A549 (cell line): ENCODE data around the gene MED19. TPM values are rescaled to one million over a fixed set of nuclear protein-coding genes. Genes with fewer than 3 reads are reported as not detected.

ENCODE experiments used
- ATAC-seq, 2 experiments: fragments of 200-7000 bp in 1 of 2; fragments of >200 bp in 1 of 2; cut with Nextera tagmentation in 1 of 2; cut with Tn5 transposase in 1 of 2; 3 replicates each; pipeline versions ENCODE4 v1.8.0 to v1.9.1; 2018 to 2020; ENCODE audit warnings: mild to moderate bottlenecking in 1 of 2, moderate library complexity in 1 of 2
- CTCF ChIA-PET: fragments of 300-600 bp; sonication (Branson Sonifier 250); formaldehyde crosslinking; extraction: SDS; loops from one replicate; lab custom pipeline; 2021; ENCODE audit warnings: antibody characterized with exemption, inconsistent platforms; lab: Yijun Ruan, JAX
- POLR2A ChIA-PET: fragments of 350-600 bp; formaldehyde crosslinking; extraction: SDS; loops from one replicate; lab custom pipeline; 2021; ENCODE audit warnings: antibody characterized with exemption, inconsistent platforms; lab: Yijun Ruan, JAX
- DNase-seq, 2 experiments: peaks; one replicate each; pipeline versions ENCODE4 v3.0.0 to v3.0.0-alpha.2; 2011 to 2016; ENCODE audit warnings: low read depth in 1 of 2, low spot score in 1 of 2
- FAIRE-seq: peaks from 2 replicates; lab custom pipeline; 2011; peaks lifted over from hg19 to GRCh38; lab: Jason Lieb, UNC
- H3K27ac ChIP-seq, 2 experiments: fragments of >200 bp; sonication (Bioruptor Twin); formaldehyde crosslinking; 3 replicates each; pipeline ENCODE4 v1.5.1; 2016 to 2017
- H3K4me1 ChIP-seq: fragments of >200 bp; sonication (Bioruptor Twin); formaldehyde crosslinking; 3 replicates; pipeline ENCODE4 v1.6.1; 2016
- H3K4me2 ChIP-seq: fragments of >200 bp; sonication (Bioruptor Twin); formaldehyde crosslinking; 3 replicates; pipeline ENCODE4 v1.6.1; 2016
- H3K4me3 ChIP-seq: fragments of >200 bp; sonication (Bioruptor Twin); formaldehyde crosslinking; 3 replicates; pipeline ENCODE4 v1.5.1; 2016
- H3K9me3 ChIP-seq: fragments of >200 bp; sonication (Bioruptor Twin); formaldehyde crosslinking; 3 replicates; pipeline ENCODE4 v1.6.1; 2016
- CBX2 ChIP-seq: fragments of 200-600 bp; sonication (generic); IDR thresholded peaks from 2 replicates; pipeline ENCODE4 v1.6.1; 2016; ENCODE audit warnings: low read depth, mild to moderate bottlenecking, borderline replicate concordance
- CBX8 ChIP-seq: fragments of 200-600 bp; sonication (generic); IDR thresholded peaks from 2 replicates; pipeline ENCODE4 v1.6.1; 2016
- CHD2 ChIP-seq: fragments of 150-350 bp; IDR thresholded peaks from 2 replicates; pipeline ENCODE4 v1.6.1; 2014; ENCODE audit warnings: low read length; ENCODE audit not compliant: partially characterized antibody
- FOSB ChIP-seq: fragments of 250-450 bp; sonication (Bioruptor Pico); IDR thresholded peaks from 2 replicates; pipeline ENCODE4 v1.5.0; 2020; ENCODE audit warnings: mild to moderate bottlenecking, moderate library complexity
- GATA3 ChIP-seq: IDR thresholded peaks from 2 replicates; pipeline ENCODE4 v1.6.1; 2012; ENCODE audit warnings: borderline replicate concordance
- HDAC2 ChIP-seq: fragments of 200-600 bp; sonication (generic); IDR thresholded peaks from 2 replicates; pipeline ENCODE4 v1.6.1; 2016
- HOXB13 ChIP-seq: fragments of 250-450 bp; sonication (Bioruptor Pico); IDR thresholded peaks from 2 replicates; pipeline ENCODE4 v1.5.0; 2020; ENCODE audit warnings: low read depth, mild to moderate bottlenecking, moderate library complexity
- HOXB5 ChIP-seq: fragments of 250-450 bp; sonication (Bioruptor Pico); IDR thresholded peaks from 2 replicates; pipeline ENCODE4 v1.5.0; 2020; ENCODE audit warnings: mild to moderate bottlenecking, moderate library complexity
- JUNB ChIP-seq: fragments of >200 bp; sonication (Bioruptor Twin); formaldehyde crosslinking; IDR thresholded peaks from 2 replicates; pipeline ENCODE4 v1.6.1; 2016
- KDM5A ChIP-seq: fragments of 200-600 bp; sonication (generic); IDR thresholded peaks from 2 replicates; pipeline ENCODE4 v1.6.1; 2016; ENCODE audit warnings: antibody characterized with exemption, mild to moderate bottlenecking
- MAZ ChIP-seq: fragments of 150-350 bp; IDR thresholded peaks from 2 replicates; pipeline ENCODE4 v1.6.1; 2014; ENCODE audit warnings: antibody characterized with exemption, low read depth, low read length, borderline replicate concordance
- MYC ChIP-seq: IDR thresholded peaks from 2 replicates; pipeline ENCODE4 v1.6.1; 2012; ENCODE audit warnings: mild to moderate bottlenecking, inconsistent platforms, low read length, improper control_type of control experiment, borderline replicate concordance
- NFE2L2 ChIP-seq: fragments of 150-350 bp; conservative IDR thresholded peaks from 2 replicates; pipeline ENCODE4 v1.6.1; 2014; ENCODE audit warnings: low read length
- NR3C1 ChIP-seq: fragments of >200 bp; sonication (Bioruptor Twin); formaldehyde crosslinking; IDR thresholded peaks from 3 replicates; pipeline ENCODE4 v1.6.1; 2017
- PHF8 ChIP-seq: fragments of 200-600 bp; sonication (generic); IDR thresholded peaks from 2 replicates; pipeline ENCODE4 v1.6.1; 2016; ENCODE audit warnings: low read depth, mild to moderate bottlenecking, antibody characterized with exemption, moderate library complexity, borderline replicate concordance
- POLR2A ChIP-seq: IDR thresholded peaks from 2 replicates; pipeline ENCODE4 v1.6.1; 2012; ENCODE audit warnings: mild to moderate bottlenecking, low read length
- POLR2AphosphoS2 ChIP-seq: conservative IDR thresholded peaks from 2 replicates; pipeline ENCODE4 v1.6.1; 2012; ENCODE audit warnings: low read length, improper control_type of control experiment, inconsistent platforms
- RARB ChIP-seq: fragments of 250-450 bp; sonication (Bioruptor Pico); IDR thresholded peaks from 2 replicates; pipeline ENCODE4 v1.8.0; 2021; ENCODE audit warnings: mild to moderate bottlenecking, moderate library complexity
- RFX5 ChIP-seq: fragments of 450-650 bp; IDR thresholded peaks from 2 replicates; pipeline ENCODE4 v1.7.1; 2014; ENCODE audit warnings: antibody characterized with exemption, mild to moderate bottlenecking, moderate library complexity
- SMC3 ChIP-seq: fragments of >200 bp; sonication (Bioruptor Twin); formaldehyde crosslinking; IDR thresholded peaks from 3 replicates; pipeline ENCODE4 v1.6.1; 2018; ENCODE audit warnings: inconsistent platforms
- TFCP2L1 ChIP-seq: fragments of 250-450 bp; sonication (Bioruptor Pico); IDR thresholded peaks from 2 replicates; pipeline ENCODE4 v1.5.0; 2021; ENCODE audit warnings: mild to moderate bottlenecking
- TP53 ChIP-seq: fragments of 250-450 bp; sonication (Bioruptor Pico); IDR thresholded peaks from 2 replicates; pipeline ENCODE4 v1.5.0; 2021; ENCODE audit warnings: mild to moderate bottlenecking, moderate library complexity
- ZC3H11A ChIP-seq: fragments of 450-650 bp; IDR thresholded peaks from 2 replicates; pipeline ENCODE4 v1.6.1; 2014; ENCODE audit warnings: antibody characterized with exemption, mild to moderate bottlenecking
- ZFP36 ChIP-seq: fragments of 450-650 bp; IDR thresholded peaks from 2 replicates; pipeline ENCODE4 v1.6.1; 2014; ENCODE audit warnings: borderline replicate concordance; ENCODE audit not compliant: partially characterized antibody
- ZSCAN20 ChIP-seq: fragments of 250-450 bp; sonication (Bioruptor Pico); IDR thresholded peaks from 2 replicates; pipeline ENCODE4 v1.8.0; 2022; ENCODE audit warnings: mild to moderate bottlenecking, moderate library complexity
- WGBS: methylation state at CpG from one replicate; pipeline ENCODE4 v1.1.6; 2017; ENCODE audit errors: missing lambda C conversion rate; 5-methylcytosine and 5-hydroxymethylcytosine counted together
- polyA plus RNA-seq, 4 experiments: library from polyadenylated mRNA; depleted of rRNA in 3 of 4; stranded (reverse); fragments of >200 nt; fragmentation: RNase III in 1 of 4; extraction: RNeasy Plus Mini Kit Qiagen cat#74134 plus additional on column Dnase treatment in 1 of 4; gene quantifications; 2 replicates in 3 of 4; 3 replicates in 1 of 4; pipeline ENCODE4 v1.2.3, GENCODE V29; 2011 to 2017
- TF ChIP-seq, protein P1 (sequence below): fragments of 200-600 bp; sonication (generic); IDR thresholded peaks from 2 replicates; pipeline ENCODE4 v1.6.1; 2016; ENCODE audit warnings: antibody characterized with exemption, mild to moderate bottlenecking, moderate library complexity
- TF ChIP-seq, protein P2 (sequence below): fragments of 250-450 bp; sonication (Bioruptor Pico); IDR thresholded peaks from 2 replicates; pipeline ENCODE4 v1.5.0; 2021; ENCODE audit warnings: mild to moderate bottlenecking, moderate library complexity, borderline replicate concordance
- TF ChIP-seq, protein P3 (sequence below): IDR thresholded peaks from 2 replicates; pipeline ENCODE4 v1.6.1; 2012
- TF ChIP-seq, protein P4 (sequence below): fragments of 450-650 bp; IDR thresholded peaks from 2 replicates; pipeline ENCODE4 v1.6.1; 2014; ENCODE audit warnings: antibody characterized with exemption
- TF ChIP-seq, protein P5 (sequence below): IDR thresholded peaks from 2 replicates; pipeline ENCODE4 v1.6.1; 2012

The MED19 gene
- polyA plus RNA-seq, 2 of the 4 experiments (the other 2 are of a cell fraction), result 23.3 to 38.5 TPM

DNA sequence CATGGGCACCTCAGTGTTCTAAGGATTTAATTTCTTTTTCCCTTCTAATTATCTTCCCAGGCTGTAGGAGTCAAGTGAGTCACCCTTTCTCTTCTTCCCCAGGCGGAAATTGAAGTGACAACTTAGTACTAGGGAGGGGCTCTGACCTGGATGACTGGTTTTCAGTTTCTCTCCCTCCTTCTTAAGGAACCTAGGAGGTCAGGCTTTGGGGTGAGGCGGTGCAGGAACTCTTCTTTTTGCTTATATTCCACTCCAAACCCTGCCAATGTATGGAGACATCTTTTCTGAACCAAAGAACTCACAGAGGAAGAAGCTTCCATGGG lies 31.5 kb downstream of the MED19 start:
- CTCF ChIA-PET, result no interaction called here
- POLR2A ChIA-PET, result no interaction called here

DNA sequence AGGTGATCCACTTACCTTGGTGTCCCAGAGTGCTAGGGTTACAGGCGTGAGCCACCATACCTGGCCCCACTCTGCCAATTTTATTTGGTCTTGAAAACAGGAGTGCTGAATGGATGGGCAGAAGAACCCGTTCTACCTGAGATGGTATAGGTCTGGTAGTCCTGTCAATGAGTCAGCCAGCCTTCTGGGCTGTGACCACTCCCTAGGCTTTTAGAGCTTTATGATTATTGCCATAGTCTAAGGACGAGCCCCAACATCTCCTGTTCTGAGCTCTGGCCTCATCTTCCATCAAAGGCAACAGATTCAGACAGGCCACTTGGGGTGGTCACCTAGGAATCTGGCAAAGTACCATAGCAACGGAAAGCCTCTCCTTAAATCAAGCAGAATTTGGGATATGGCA lies 32.6 kb downstream of the MED19 start:
- DNase-seq (no peak), FAIRE-seq (no peak), ATAC-seq (no peak)
- TF ChIP-seq POLR2AphosphoS2 (no peak), RFX5 (no peak), HOXB5 (CRISPR knock-in tag) (no peak), ZSCAN20 (CRISPR knock-in tag) (no peak), ZFP36 (no peak), TP53 (CRISPR knock-in tag) (no peak), HDAC2 (no peak), TFCP2L1 (CRISPR knock-in tag) (no peak), MAZ (no peak), ZC3H11A (no peak), MYC (no peak), KDM5A (no peak), NR3C1 (no peak), SMC3 (no peak), GATA3 (no peak)
- TF ChIP-seq, protein P1, sequence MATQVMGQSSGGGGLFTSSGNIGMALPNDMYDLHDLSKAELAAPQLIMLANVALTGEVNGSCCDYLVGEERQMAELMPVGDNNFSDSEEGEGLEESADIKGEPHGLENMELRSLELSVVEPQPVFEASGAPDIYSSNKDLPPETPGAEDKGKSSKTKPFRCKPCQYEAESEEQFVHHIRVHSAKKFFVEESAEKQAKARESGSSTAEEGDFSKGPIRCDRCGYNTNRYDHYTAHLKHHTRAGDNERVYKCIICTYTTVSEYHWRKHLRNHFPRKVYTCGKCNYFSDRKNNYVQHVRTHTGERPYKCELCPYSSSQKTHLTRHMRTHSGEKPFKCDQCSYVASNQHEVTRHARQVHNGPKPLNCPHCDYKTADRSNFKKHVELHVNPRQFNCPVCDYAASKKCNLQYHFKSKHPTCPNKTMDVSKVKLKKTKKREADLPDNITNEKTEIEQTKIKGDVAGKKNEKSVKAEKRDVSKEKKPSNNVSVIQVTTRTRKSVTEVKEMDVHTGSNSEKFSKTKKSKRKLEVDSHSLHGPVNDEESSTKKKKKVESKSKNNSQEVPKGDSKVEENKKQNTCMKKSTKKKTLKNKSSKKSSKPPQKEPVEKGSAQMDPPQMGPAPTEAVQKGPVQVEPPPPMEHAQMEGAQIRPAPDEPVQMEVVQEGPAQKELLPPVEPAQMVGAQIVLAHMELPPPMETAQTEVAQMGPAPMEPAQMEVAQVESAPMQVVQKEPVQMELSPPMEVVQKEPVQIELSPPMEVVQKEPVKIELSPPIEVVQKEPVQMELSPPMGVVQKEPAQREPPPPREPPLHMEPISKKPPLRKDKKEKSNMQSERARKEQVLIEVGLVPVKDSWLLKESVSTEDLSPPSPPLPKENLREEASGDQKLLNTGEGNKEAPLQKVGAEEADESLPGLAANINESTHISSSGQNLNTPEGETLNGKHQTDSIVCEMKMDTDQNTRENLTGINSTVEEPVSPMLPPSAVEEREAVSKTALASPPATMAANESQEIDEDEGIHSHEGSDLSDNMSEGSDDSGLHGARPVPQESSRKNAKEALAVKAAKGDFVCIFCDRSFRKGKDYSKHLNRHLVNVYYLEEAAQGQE, result no peak
- TF ChIP-seq, protein P2, sequence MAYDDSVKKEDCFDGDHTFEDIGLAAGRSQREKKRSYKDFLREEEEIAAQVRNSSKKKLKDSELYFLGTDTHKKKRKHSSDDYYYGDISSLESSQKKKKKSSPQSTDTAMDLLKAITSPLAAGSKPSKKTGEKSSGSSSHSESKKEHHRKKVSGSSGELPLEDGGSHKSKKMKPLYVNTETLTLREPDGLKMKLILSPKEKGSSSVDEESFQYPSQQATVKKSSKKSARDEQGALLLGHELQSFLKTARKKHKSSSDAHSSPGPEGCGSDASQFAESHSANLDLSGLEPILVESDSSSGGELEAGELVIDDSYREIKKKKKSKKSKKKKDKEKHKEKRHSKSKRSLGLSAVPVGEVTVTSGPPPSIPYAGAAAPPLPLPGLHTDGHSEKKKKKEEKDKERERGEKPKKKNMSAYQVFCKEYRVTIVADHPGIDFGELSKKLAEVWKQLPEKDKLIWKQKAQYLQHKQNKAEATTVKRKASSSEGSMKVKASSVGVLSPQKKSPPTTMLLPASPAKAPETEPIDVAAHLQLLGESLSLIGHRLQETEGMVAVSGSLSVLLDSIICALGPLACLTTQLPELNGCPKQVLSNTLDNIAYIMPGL (CRISPR knock-in tag), result no peak
- Histone ChIP-seq H3K9me3 (no peaks in the 10 kb centered on the region), H3K27ac (no peak overlapping the region), H3K4me3 (no peak overlapping the region), H3K4me2 (no peak overlapping the region), H3K4me1 (0 out of 3 replicates have a peak, but pooled peaks cover 4% of the 10 kb centered on the region)
- POLR2A ChIA-PET, result no interaction called here
- CTCF ChIA-PET, result no interaction called here
- WGBS, result 97% methylated on average over 4 of the region's 4 CpGs

More for the DNA sequence above, 31.5 kb downstream of the MED19 start:
- TF ChIP-seq SMC3 (no peak), ZSCAN20 (CRISPR knock-in tag) (no peak), RFX5 (no peak), HOXB5 (CRISPR knock-in tag) (no peak), HOXB13 (CRISPR knock-in tag) (no peak), NFE2L2 (no peak), NR3C1 (no peak), JUNB (no peak), CBX8 (no peak), PHF8 (no peak), RARB (CRISPR knock-in tag) (no peak), FOSB (CRISPR knock-in tag) (no peak), CHD2 (no peak), CBX2 (no peak), POLR2A (no peak)
- TF ChIP-seq, protein P3, sequence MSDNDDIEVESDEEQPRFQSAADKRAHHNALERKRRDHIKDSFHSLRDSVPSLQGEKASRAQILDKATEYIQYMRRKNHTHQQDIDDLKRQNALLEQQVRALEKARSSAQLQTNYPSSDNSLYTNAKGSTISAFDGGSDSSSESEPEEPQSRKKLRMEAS, result no peak
- TF ChIP-seq, protein P4, sequence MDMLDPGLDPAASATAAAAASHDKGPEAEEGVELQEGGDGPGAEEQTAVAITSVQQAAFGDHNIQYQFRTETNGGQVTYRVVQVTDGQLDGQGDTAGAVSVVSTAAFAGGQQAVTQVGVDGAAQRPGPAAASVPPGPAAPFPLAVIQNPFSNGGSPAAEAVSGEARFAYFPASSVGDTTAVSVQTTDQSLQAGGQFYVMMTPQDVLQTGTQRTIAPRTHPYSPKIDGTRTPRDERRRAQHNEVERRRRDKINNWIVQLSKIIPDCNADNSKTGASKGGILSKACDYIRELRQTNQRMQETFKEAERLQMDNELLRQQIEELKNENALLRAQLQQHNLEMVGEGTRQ, result no peak
- TF ChIP-seq, protein P5, sequence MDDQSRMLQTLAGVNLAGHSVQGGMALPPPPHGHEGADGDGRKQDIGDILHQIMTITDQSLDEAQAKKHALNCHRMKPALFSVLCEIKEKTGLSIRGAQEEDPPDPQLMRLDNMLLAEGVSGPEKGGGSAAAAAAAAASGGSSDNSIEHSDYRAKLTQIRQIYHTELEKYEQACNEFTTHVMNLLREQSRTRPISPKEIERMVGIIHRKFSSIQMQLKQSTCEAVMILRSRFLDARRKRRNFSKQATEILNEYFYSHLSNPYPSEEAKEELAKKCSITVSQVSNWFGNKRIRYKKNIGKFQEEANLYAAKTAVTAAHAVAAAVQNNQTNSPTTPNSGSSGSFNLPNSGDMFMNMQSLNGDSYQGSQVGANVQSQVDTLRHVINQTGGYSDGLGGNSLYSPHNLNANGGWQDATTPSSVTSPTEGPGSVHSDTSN, result no peak
- Histone ChIP-seq H3K4me1 (0 out of 3 replicates have a peak, but pooled peaks cover 4% of the 10 kb centered on the region), H3K9me3 (no peaks in the 10 kb centered on the region), H3K4me3 (no peak overlapping the region), H3K27ac (no peak overlapping the region), H3K4me2 (no peak overlapping the region)
- ATAC-seq, result no peak
- WGBS, result 75% methylated on average over 2 of the region's 2 CpGs
- DNase-seq, result no peak
- no peak for FAIRE-seq
